Ishikawa (cell line): ENCODE results near the gene SOWAHC.

Source experiments
- CEBPB ChIP-seq: IDR thresholded peaks from 2 replicates; pipeline ENCODE4 v1.6.1; 2012
- EP300 ChIP-seq: IDR thresholded peaks from 2 replicates; pipeline ENCODE4 v1.6.1; 2012; ENCODE audit warnings: borderline replicate concordance
- FOXM1 ChIP-seq: IDR thresholded peaks from 2 replicates; pipeline ENCODE4 v1.6.1; 2012; ENCODE audit warnings: low read depth, borderline replicate concordance
- MAX ChIP-seq: IDR thresholded peaks from 2 replicates; pipeline ENCODE4 v1.6.1; 2012
- NFIC ChIP-seq: IDR thresholded peaks from 2 replicates; pipeline ENCODE4 v1.6.1; 2012
- REST ChIP-seq: IDR thresholded peaks from 2 replicates; pipeline ENCODE4 v1.6.1; 2012; ENCODE audit warnings: low read depth, mild to moderate bottlenecking
- TAF1 ChIP-seq: IDR thresholded peaks from 2 replicates; pipeline ENCODE4 v1.6.1; 2012; ENCODE audit warnings: low read depth, mild to moderate bottlenecking
- TCF12 ChIP-seq: IDR thresholded peaks from 2 replicates; pipeline ENCODE4 v1.6.1; 2012; ENCODE audit warnings: low read depth
- TEAD4 ChIP-seq: IDR thresholded peaks from 2 replicates; pipeline ENCODE4 v1.6.1; 2012
- YY1 ChIP-seq: IDR thresholded peaks from 2 replicates; pipeline ENCODE4 v1.6.1; 2012; ENCODE audit warnings: low read depth
- ZBTB7A ChIP-seq: IDR thresholded peaks from 2 replicates; pipeline ENCODE4 v1.6.1; 2012; ENCODE audit warnings: low read depth

- TF ChIP-seq NFIC, result no peak
- no peak for TF ChIP-seq MAX
- TF ChIP-seq REST, result no peak
- no peak for TF ChIP-seq TAF1
- TF ChIP-seq EP300, result no peak
- TF ChIP-seq ZBTB7A, result no peak
- no peak for TF ChIP-seq TCF12
- TF ChIP-seq FOXM1, result no peak
- TF ChIP-seq TEAD4, result no peak
- no peak for TF ChIP-seq YY1
- no peak for TF ChIP-seq CEBPB
Measured at GRCh38 chr2:109647636-109648035, 33.5 kb downstream of the SOWAHC start.
